COLO668 (cell line): ENCODE data around the gene PRLH.
"Not testable (repeated sequence)": the region's sequence is repeated elsewhere in the genome, so short reads cannot be mapped to it uniquely, and the experiment has no call there.

Experiments
- DNase-seq: peaks from one replicate; lab custom pipeline; 2025; ENCODE audit not compliant: unreplicated experiment; lab: John Stamatoyannopoulos, UW

The PRLH gene

GRCh38 chr2:237581326-237581725, 15.0 kb downstream of the PRLH start:
- no peak for DNase-seq

- no peak for DNase-seq
Measured at GRCh38 chr2:237581751-237582746, 15.7 kb downstream of the PRLH start.

- no peak for DNase-seq
Measured at GRCh38 chr2:237583385-237584295, 17.3 kb downstream of the PRLH start.

GRCh38 chr2:237585590-237586221, 19.3 kb downstream of the PRLH start:
- no peak for DNase-seq

- DNase-seq, result no peak
Measured at GRCh38 chr2:237588044-237588696, 21.8 kb downstream of the PRLH start.

- peak; percentile 83 for DNase-seq
Measured at GRCh38 chr2:237590272-237591140, 24.1 kb downstream of the PRLH start, which contains the start of gene RAB17. TSS of gene RAB17 (minus strand) at chr2:237590734. CDS start at chr2:237586154, 4,580 bp downstream.

- DNase-seq, result peak; percentile 49
Measured at GRCh38 chr2:237591141-237591881, 24.9 kb downstream of the PRLH start.

DNA sequence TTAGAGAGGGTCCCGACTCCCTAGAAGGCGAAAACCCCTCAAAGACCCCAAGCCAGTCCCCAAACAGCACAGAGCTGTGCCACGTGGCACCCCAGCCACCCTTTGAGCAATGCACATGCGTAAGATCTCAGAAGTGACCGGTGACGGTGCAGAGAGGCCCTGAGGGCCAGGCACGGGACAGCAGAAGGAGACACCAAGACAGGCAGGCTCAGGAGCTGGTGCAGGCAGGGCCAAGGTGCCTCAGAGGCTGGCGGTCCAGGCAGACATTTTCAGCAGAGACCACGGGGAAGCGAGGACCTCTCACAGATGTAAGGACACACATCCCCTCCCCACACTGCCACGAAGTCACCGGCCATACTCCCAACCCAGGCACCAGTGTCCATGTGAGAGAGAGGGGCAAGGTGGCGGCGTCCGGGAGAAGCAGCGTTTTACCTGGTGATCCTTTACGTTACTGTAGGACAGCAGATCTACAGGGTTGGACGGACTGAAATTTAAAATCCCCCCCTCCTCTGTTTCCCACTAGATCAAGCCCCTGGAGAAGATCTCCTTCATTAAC, 26.1 kb downstream of the PRLH start:
- DNase-seq, result no peak

DNA sequence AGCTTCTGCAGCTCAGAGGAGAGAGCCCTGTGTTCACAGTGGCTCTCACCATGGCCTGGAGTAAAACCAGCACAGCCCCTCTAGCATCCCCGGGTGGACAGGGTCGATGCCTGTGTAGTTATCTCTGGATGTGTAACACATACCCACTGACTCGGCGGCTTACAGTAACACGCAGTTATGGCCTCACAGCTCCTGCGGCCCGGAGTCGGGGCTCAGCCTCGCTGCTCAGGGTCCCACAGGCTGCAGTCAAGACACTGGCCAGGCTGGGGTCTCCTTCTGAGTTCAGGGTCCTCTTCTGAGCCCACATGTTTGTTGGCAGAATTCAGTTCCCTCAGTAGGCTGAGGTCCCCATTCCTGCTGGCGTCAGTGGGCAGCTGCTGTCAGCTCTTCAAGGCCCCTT, 26.7 kb downstream of the PRLH start:
- no peak for DNase-seq

GRCh38 chr2:237593596-237594320, 27.4 kb downstream of the PRLH start:
- DNase-seq, result no peak

GRCh38 chr2:237594514-237594871, 28.1 kb downstream of the PRLH start:
- no peak for DNase-seq

GRCh38 chr2:237595829-237596519, 29.6 kb downstream of the PRLH start:
- DNase-seq, result not testable (repeated sequence)

DNA sequence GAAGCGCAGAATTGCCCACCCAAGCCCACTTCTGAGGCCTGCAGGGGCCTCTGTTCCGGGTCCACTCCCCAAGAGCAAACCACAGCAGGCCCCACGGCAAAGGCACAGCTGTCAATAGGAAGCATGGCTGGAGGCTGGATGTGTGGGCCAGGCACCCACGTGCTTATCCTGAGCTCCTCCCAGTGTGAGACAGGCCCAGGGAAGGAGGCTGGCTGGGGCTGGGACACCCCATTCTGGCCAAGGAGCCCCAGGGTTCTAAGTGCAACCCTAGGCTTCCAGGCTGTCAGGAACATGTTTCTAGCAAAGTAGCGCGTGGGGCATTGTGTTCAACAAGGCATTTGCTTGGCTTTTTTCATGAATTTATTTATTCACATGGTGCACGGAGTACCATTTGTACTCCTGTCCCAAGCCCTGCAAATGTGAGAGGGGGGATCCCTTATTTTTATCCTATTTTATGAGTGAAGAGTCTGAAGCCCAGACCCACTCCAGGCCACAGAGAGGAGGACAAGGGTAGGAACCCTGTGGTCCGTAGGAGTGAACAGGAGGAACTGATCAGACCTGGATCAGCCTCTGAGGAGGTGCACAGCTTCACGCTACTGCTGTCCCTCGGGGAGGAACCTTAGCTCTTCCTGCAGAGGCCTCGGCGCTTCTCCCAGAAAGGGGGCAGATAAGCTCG, 30.3 kb downstream of the PRLH start:
- DNase-seq, result no peak

DNA sequence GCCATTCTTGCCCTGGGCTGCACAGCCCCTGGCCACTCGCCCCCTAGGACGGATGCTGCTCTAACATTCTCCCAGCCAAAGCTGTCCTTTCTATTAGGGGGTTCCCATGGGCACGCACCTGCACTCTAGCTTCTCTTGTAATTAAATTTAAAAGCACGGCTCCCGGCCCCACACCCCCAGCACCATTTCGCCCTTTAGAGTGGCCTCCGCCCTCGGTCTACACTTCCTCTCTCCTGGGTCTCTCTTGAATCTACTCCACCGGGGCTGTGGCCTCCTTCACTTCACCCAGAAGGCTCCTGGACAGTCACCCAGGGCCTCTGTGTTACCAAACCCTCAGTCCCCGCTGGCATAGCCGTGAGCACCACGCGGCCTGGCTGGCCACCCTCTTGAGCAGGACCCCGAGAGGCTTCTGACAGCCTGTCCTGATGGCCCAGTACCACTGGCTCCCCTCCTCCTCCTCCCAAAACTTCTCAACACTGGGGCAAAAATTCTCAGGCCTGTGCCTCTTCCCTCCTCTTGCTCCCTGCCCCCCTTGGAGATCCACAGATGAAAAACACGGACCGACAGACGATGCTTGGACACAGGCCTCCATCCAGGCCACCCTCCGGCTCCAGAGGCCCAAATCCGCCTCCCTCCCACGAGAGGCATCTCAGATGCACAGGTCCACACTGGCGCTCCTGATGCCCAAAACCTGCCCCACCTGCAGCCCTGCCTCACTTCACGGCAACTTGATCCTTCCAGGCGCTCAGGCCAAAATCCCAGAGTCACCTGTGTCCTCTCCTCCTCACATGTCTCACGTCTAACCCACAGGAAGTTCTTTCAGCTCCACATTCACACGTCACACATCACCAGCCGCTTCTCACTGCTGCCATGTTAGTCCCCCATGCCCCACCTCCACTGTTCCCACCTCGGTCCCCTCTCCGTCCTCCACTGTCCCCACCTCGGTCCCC, 31.1 kb downstream of the PRLH start:
- DNase-seq, result no peak

GRCh38 chr2:237598468-237599208, 32.3 kb downstream of the PRLH start:
- DNase-seq, result no peak
